Activated CD4-positive, alpha-beta memory T cell treated with anti-CD3 and anti-CD28 coated beads for 36 hours (primary cell): Measurements from ENCODE around the gene ZNF497. TPM values are rescaled to one million over a fixed set of nuclear protein-coding genes. Genes with fewer than 3 reads are reported as not detected.

ENCODE experiments used
- CTCF ChIA-PET: fragments of 350-600 bp; sonication (Branson Sonifier 250); formaldehyde crosslinking; loops from one replicate; lab custom pipeline; 2021; ENCODE audit warnings: antibody characterized with exemption, inconsistent platforms; lab: Charles Lee
- POLR2A ChIA-PET: fragments of 350-600 bp; sonication (Branson Sonifier 250); formaldehyde crosslinking; loops from one replicate; lab custom pipeline; 2021; ENCODE audit warnings: antibody characterized with exemption; lab: Charles Lee
- DNase-seq: peaks from one replicate; pipeline ENCODE4 v3.0.0-alpha.2; 2020
- H3K27ac Mint-ChIP-seq: one replicate; pipeline ENCODE4 v1.8.0; 2021; ENCODE audit warnings: mixed read lengths
- H3K27me3 Mint-ChIP-seq: one replicate; pipeline ENCODE4 v1.8.0; 2021; ENCODE audit warnings: mixed read lengths
- H3K36me3 Mint-ChIP-seq: one replicate; pipeline ENCODE4 v1.8.0; 2021; ENCODE audit warnings: mixed read lengths
- H3K4me1 Mint-ChIP-seq: one replicate; pipeline ENCODE4 v1.8.0; 2021; ENCODE audit warnings: low read depth, mixed read lengths
- H3K4me3 Mint-ChIP-seq: one replicate; pipeline ENCODE4 v1.8.0; 2021; ENCODE audit warnings: mild to moderate bottlenecking, mixed read lengths
- H3K9me3 Mint-ChIP-seq: one replicate; pipeline ENCODE4 v1.8.0; 2021; ENCODE audit warnings: mixed read lengths
- intact Hi-C: fragments of 100-400 bp; cut with micrococcal nuclease; formaldehyde crosslinking; loops from one replicate; pipeline ENCODE4 v1.15.1; 2023
- total RNA-seq, 2 experiments: library from RNA; stranded (reverse); gene quantifications; one replicate each; pipeline ENCODE4 v1.2.3, GENCODE V29; 2021

ZNF497 gene
- total RNA-seq, 2 experiments from 2014 or later = 0.31 to 0.93 TPM

GRCh38 chr19:58334691-58335249, 27.8 kb downstream of the ZNF497 start:
- no peaks in the 10 kb centered on the region for H3K27me3 Mint-ChIP-seq
- H3K27ac Mint-ChIP-seq = no peak overlapping the region
- no peaks in the 10 kb centered on the region for H3K9me3 Mint-ChIP-seq
- H3K36me3 Mint-ChIP-seq = peaks cover 27% of the 10 kb centered on the region
- DNase-seq = no peak
- no peak overlapping the region for H3K4me3 Mint-ChIP-seq
- CTCF ChIA-PET = no interaction called here
- intact Hi-C loops = no loop called here
- POLR2A ChIA-PET = no interaction called here
- no peaks in the 10 kb centered on the region for H3K4me1 Mint-ChIP-seq

GRCh38 chr19:58332697-58333096, 29.9 kb downstream of the ZNF497 start:
- H3K9me3 Mint-ChIP-seq = no peaks in the 10 kb centered on the region
- peaks cover 4% of the 10 kb centered on the region for H3K4me1 Mint-ChIP-seq
- DNase-seq = no peak
- no peaks in the 10 kb centered on the region for H3K27me3 Mint-ChIP-seq
- H3K27ac Mint-ChIP-seq = no peak overlapping the region
- H3K36me3 Mint-ChIP-seq = peaks cover 11% of the 10 kb centered on the region
- intact Hi-C loops = no loop called here
- H3K4me3 Mint-ChIP-seq = no peak overlapping the region
- POLR2A ChIA-PET = no interaction called here
- CTCF ChIA-PET = interaction anchor here (0.9 kb wide), 1 partner anchor 15 kb away, joined by 4 read pairs; no protein-coding TSS in a partner anchor

GRCh38 chr19:58330458-58330857, 32.1 kb downstream of the ZNF497 start:
- Mint-ChIP-seq H3K9me3 (no peaks in the 10 kb centered on the region), H3K4me3 (no peak overlapping the region), H3K27me3 (no peaks in the 10 kb centered on the region), H3K27ac (no peak overlapping the region), H3K36me3 (peaks cover 6% of the 10 kb centered on the region), H3K4me1 (peaks cover 4% of the 10 kb centered on the region)
- ChIA-PET CTCF (interaction anchor here (1.0 kb wide), 1 partner anchor 16 kb away, joined by 7 read pairs; no protein-coding TSS in a partner anchor), POLR2A (no interaction called here)
- DNase-seq = no peak
- intact Hi-C loops = no loop called here

GRCh38 chr19:58328999-58329398, 33.6 kb downstream of the ZNF497 start:
- Mint-ChIP-seq H3K9me3 (no peaks in the 10 kb centered on the region), H3K36me3 (no peaks in the 10 kb centered on the region), H3K4me3 (no peak overlapping the region), H3K27ac (no peak overlapping the region), H3K27me3 (no peaks in the 10 kb centered on the region), H3K4me1 (peaks cover 4% of the 10 kb centered on the region)
- intact Hi-C loops = loop anchor here (5.0 kb wide), 1 partner anchor 78 kb away; the partner anchor contains the start of gene ZNF584
- DNase-seq = peak; percentile 24
- ChIA-PET POLR2A (no interaction called here), CTCF (interaction anchor here (1.0 to 1.6 kb wide), 2 partner anchors 61 to 185 kb away, joined by 3 read pairs; no protein-coding TSS in a partner anchor)

- intact Hi-C loops = loop anchor here (1.0 to 5.0 kb wide), 6 partner anchors 22 to 192 kb away; partner anchors contain the start of genes ERVK3-1, ZBTB45, ZNF497 and ZNF584
Observed at GRCh38 chr19:58326914-58327726, 35.4 kb downstream of the ZNF497 start, which contains the start of gene ZSCAN22. TSS of gene ZSCAN22 (plus strand) at chr19:58326994. CDS start at chr19:58334803, 7,809 bp downstream.

GRCh38 chr19:58326501-58326913, 36.0 kb downstream of the ZNF497 start:
- Mint-ChIP-seq H3K4me3 (no peak overlapping the region), H3K27me3 (no peaks in the 10 kb centered on the region), H3K9me3 (no peaks in the 10 kb centered on the region), H3K36me3 (peaks cover 1% of the 10 kb centered on the region), H3K4me1 (peaks cover 4% of the 10 kb centered on the region), H3K27ac (no peak overlapping the region)
- DNase-seq = no peak
- intact Hi-C loops = loop anchor here (1.0 to 5.0 kb wide), 5 partner anchors 21 to 193 kb away; partner anchors contain the start of genes ERVK3-1, ZBTB45, ZNF497 and ZNF584
- POLR2A ChIA-PET = interaction anchor here (0.6 to 1.4 kb wide), 5 partner anchors 9 to 218 kb away, joined by 3 to 8 read pairs (median 3); partner anchors contain the start of genes TRIM28 and ZNF497
- CTCF ChIA-PET = interaction anchor here (0.7 to 2.8 kb wide), 3 partner anchors 9 to 194 kb away, joined by 3 to 11 read pairs (median 8); partner anchors contain the start of gene ZBTB45

More at GRCh38 chr19:58326914-58327726, 35.4 kb downstream of the ZNF497 start, which contains the start of gene ZSCAN22:
- Mint-ChIP-seq H3K36me3 (peaks cover 1% of the 10 kb centered on the region), H3K4me1 (peaks cover 4% of the 10 kb centered on the region), H3K4me3 (no peak within 1 kb of the TSS), H3K27me3 (no peaks in the 10 kb centered on the region), H3K27ac (no peak within 1 kb of the TSS), H3K9me3 (no peaks in the 10 kb centered on the region)
- CTCF ChIA-PET = interaction anchor here (0.7 to 2.8 kb wide), 3 partner anchors 10 to 193 kb away, joined by 3 to 11 read pairs (median 8); partner anchors contain the start of gene ZBTB45
- POLR2A ChIA-PET = interaction anchor here (0.6 to 1.4 kb wide), 5 partner anchors 10 to 217 kb away, joined by 3 to 8 read pairs (median 3); partner anchors contain the start of genes TRIM28 and ZNF497
- DNase-seq = peak; percentile 95

- H3K4me1 Mint-ChIP-seq = peaks cover 4% of the 10 kb centered on the region
- no peaks in the 10 kb centered on the region for H3K27me3 Mint-ChIP-seq
- peak; percentile 29 for DNase-seq
- intact Hi-C loops = loop anchor here (1.0 to 5.0 kb wide), 5 partner anchors 20 to 194 kb away; partner anchors contain the start of genes ERVK3-1, ZBTB45, ZNF497 and ZNF584
- no peak overlapping the region for H3K4me3 Mint-ChIP-seq
- POLR2A ChIA-PET = interaction anchor here (0.5 to 0.6 kb wide), 2 partner anchors 63 to 564 kb away, joined by 3 read pairs; no protein-coding TSS in a partner anchor
- CTCF ChIA-PET = interaction anchor here (2.8 kb wide), 1 partner anchor 195 kb away, joined by 11 read pairs; the partner anchor contains the start of gene ZBTB45
- no peak overlapping the region for H3K27ac Mint-ChIP-seq
- peaks cover 1% of the 10 kb centered on the region for H3K36me3 Mint-ChIP-seq
- H3K9me3 Mint-ChIP-seq = no peaks in the 10 kb centered on the region
Observed at GRCh38 chr19:58325311-58326022, 37.1 kb downstream of the ZNF497 start.

GRCh38 chr19:58319241-58319640, 43.3 kb downstream of the ZNF497 start:
- intact Hi-C loops = no loop called here
- ChIA-PET CTCF (no interaction called here), POLR2A (no interaction called here)
- no peak for DNase-seq
- H3K27ac Mint-ChIP-seq = no peak overlapping the region
- H3K9me3 Mint-ChIP-seq = no peaks in the 10 kb centered on the region
- H3K4me3 Mint-ChIP-seq = no peak overlapping the region
- H3K4me1 Mint-ChIP-seq = no peaks in the 10 kb centered on the region
- H3K36me3 Mint-ChIP-seq = peaks cover 16% of the 10 kb centered on the region
- no peaks in the 10 kb centered on the region for H3K27me3 Mint-ChIP-seq

- Mint-ChIP-seq H3K27ac (no peak overlapping the region), H3K4me3 (no peak overlapping the region), H3K36me3 (peaks cover 23% of the 10 kb centered on the region), H3K4me1 (no peaks in the 10 kb centered on the region), H3K27me3 (no peaks in the 10 kb centered on the region), H3K9me3 (no peaks in the 10 kb centered on the region)
- ChIA-PET CTCF (interaction anchor here (0.6 kb wide), 1 partner anchor 19 kb away, joined by 3 read pairs; no protein-coding TSS in a partner anchor), POLR2A (no interaction called here)
- intact Hi-C loops = no loop called here
- DNase-seq = no peak
Observed at GRCh38 chr19:58318297-58318696, 44.3 kb downstream of the ZNF497 start.

- peaks cover 30% of the 10 kb centered on the region for H3K36me3 Mint-ChIP-seq
- DNase-seq = peak; percentile 22
- no peak overlapping the region for H3K27ac Mint-ChIP-seq
- no peaks in the 10 kb centered on the region for H3K27me3 Mint-ChIP-seq
- intact Hi-C loops = no loop called here
- no peak overlapping the region for H3K4me3 Mint-ChIP-seq
- POLR2A ChIA-PET = interaction anchor here (0.6 to 1.1 kb wide), 2 partner anchors 9 to 99 kb away, joined by 3 to 5 read pairs; partner anchors contain the start of gene ZSCAN22
- H3K9me3 Mint-ChIP-seq = no peaks in the 10 kb centered on the region
- CTCF ChIA-PET = interaction anchor here (0.6 to 1.0 kb wide), 2 partner anchors 9 to 18 kb away, joined by 3 read pairs; partner anchors contain the start of gene ZSCAN22
- H3K4me1 Mint-ChIP-seq = no peaks in the 10 kb centered on the region
Observed at GRCh38 chr19:58317476-58318072, 45.0 kb downstream of the ZNF497 start.

GRCh38 chr19:58315580-58315979, 47.0 kb downstream of the ZNF497 start:
- ChIA-PET POLR2A (no interaction called here), CTCF (no interaction called here)
- H3K4me1 Mint-ChIP-seq = no peaks in the 10 kb centered on the region
- H3K27me3 Mint-ChIP-seq = no peaks in the 10 kb centered on the region
- no peak overlapping the region for H3K27ac Mint-ChIP-seq
- H3K4me3 Mint-ChIP-seq = no peak overlapping the region
- intact Hi-C loops = no loop called here
- H3K9me3 Mint-ChIP-seq = no peaks in the 10 kb centered on the region
- DNase-seq = no peak
- H3K36me3 Mint-ChIP-seq = peaks cover 47% of the 10 kb centered on the region
